Gastroesophageal sphincter (tissue), 4 donors: ENCODE data around the gene SINHCAF. TPM values are rescaled to one million over a fixed set of nuclear protein-coding genes. Genes with fewer than 3 reads are reported as not detected.

ENCODE experiments used
- ATAC-seq: fragments of 150-250 bp; one replicate; pipeline ENCODE4 v1.9.1; 2016; ENCODE audit warnings: mild to moderate bottlenecking, moderate library complexity
- H3K27ac ChIP-seq, 4 donors: fragments of 200-600 bp; sonication (generic) in 3 of 4; 1 replicate in 3 of 4; 2 replicates in 1 of 4; pipeline ENCODE4 v1.5.1; 2016 to 2019
- H3K27me3 ChIP-seq: fragments of 200-600 bp; sonication (generic); one replicate; pipeline ENCODE4 v1.5.1; 2019
- H3K36me3 ChIP-seq, 2 donors: fragments of 200-600 bp; sonication (generic); one replicate each; pipeline ENCODE4 v1.5.1; 2019; ENCODE audit warnings: control low read depth in 1 of 2
- H3K4me1 ChIP-seq, 3 donors: fragments of 200-600 bp; sonication (generic); 1 replicate in 2 of 3; 2 replicates in 1 of 3; pipeline ENCODE4 v1.5.1; 2016 to 2019; ENCODE audit warnings: control low read depth in 2 of 3
- H3K4me3 ChIP-seq, 2 donors: fragments of 200-600 bp; sonication (generic); one replicate each; pipeline ENCODE4 v1.5.1; 2019; ENCODE audit warnings: mild to moderate bottlenecking in 1 of 2, moderate library complexity in 1 of 2
- H3K9me3 ChIP-seq, 3 donors: fragments of 200-600 bp; sonication (generic); one replicate each; pipeline ENCODE4 v1.5.1; 2017 to 2019; ENCODE audit warnings: control low read depth in 2 of 3
- EP300 ChIP-seq: sonication (generic); formaldehyde crosslinking; IDR thresholded peaks from one replicate; pipeline ENCODE4 v1.6.1; 2017; ENCODE audit warnings: antibody characterized with exemption, mild to moderate bottlenecking
- POLR2A ChIP-seq, 2 donors: fragments of 450-650 bp; IDR thresholded peaks; one replicate each; pipeline ENCODE4 v1.6.1; 2017; ENCODE audit warnings: antibody characterized with exemption in 2 of 2, mild to moderate bottlenecking in 2 of 2, moderate library complexity in 1 of 2
- POLR2AphosphoS5 ChIP-seq: sonication (generic); formaldehyde crosslinking; IDR thresholded peaks from one replicate; pipeline ENCODE4 v1.6.1; 2017; ENCODE audit warnings: antibody characterized with exemption
- WGBS, 2 donors: methylation state at CpG; one replicate each; pipeline ENCODE4 v1.1.5; 2018; ENCODE audit warnings: low coverage in 1 of 2; 5-methylcytosine and 5-hydroxymethylcytosine counted together
- total RNA-seq, 4 donors: library from RNA; depleted of rRNA; stranded (reverse); fragments of >200 nt; gene quantifications; one replicate each; pipeline ENCODE4 v1.1.0, GENCODE V29; 2016
- TF ChIP-seq, protein P1 (sequence below), 4 experiments: fragments of 200-600 bp in 2 of 4; fragments of 450-650 bp in 2 of 4; sonication (generic) in 1 of 4; IDR thresholded peaks; one replicate each; pipeline ENCODE4 v1.5.1; 2017 to 2019; ENCODE audit warnings: antibody characterized with exemption in 4 of 4, mild to moderate bottlenecking in 2 of 4, moderate library complexity in 2 of 4

The SINHCAF gene
- total RNA-seq, 4 donors from 2014 or later = 21.7 to 67.8 (median 25.8) TPM

DNA sequence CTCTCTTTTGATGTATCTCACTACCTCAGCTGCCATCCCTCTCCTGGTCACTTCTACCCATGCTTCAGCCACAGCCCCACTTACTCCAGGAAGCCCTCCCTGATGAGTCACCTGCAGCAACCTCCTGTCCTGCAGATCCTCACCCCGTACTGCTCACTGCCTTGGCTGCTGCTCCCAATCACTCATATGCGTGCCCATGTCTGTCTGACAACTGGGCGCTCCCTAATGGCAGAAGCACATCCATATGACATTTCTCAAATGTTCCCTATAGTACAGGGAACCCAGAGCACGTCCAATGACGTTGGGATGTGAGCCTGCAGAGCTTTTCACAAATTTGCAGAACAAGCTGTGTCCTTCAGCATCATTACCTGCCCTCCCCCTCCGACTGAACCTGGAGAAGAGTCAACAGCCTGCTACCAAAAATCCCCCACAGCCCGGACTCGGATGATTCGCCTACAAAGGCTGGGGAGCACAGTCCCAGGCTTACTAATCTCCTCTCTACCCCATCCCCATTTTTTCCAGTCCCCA is 90.0 kb downstream of the SINHCAF start:
- no peaks in the 10 kb centered on the region for H3K36me3 ChIP-seq
- no peak for ATAC-seq
- peaks cover 56% of the 10 kb centered on the region for H3K27me3 ChIP-seq
- TF ChIP-seq EP300 = no peak
- no peak for TF ChIP-seq POLR2A (IDR thresholded peaks at IDR 0.05)
- no peak for TF ChIP-seq POLR2AphosphoS5
- TF ChIP-seq, protein P1, sequence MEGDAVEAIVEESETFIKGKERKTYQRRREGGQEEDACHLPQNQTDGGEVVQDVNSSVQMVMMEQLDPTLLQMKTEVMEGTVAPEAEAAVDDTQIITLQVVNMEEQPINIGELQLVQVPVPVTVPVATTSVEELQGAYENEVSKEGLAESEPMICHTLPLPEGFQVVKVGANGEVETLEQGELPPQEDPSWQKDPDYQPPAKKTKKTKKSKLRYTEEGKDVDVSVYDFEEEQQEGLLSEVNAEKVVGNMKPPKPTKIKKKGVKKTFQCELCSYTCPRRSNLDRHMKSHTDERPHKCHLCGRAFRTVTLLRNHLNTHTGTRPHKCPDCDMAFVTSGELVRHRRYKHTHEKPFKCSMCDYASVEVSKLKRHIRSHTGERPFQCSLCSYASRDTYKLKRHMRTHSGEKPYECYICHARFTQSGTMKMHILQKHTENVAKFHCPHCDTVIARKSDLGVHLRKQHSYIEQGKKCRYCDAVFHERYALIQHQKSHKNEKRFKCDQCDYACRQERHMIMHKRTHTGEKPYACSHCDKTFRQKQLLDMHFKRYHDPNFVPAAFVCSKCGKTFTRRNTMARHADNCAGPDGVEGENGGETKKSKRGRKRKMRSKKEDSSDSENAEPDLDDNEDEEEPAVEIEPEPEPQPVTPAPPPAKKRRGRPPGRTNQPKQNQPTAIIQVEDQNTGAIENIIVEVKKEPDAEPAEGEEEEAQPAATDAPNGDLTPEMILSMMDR (IDR thresholded peaks at IDR 0.05) = no peak
- H3K27ac ChIP-seq = no peak overlapping the region
- H3K4me1 ChIP-seq = peaks cover 0 to 7% (median 0%) of the 10 kb centered on the region in 3 donors
- WGBS, 2 donors = 52% methylated on average over 7 of the region's 9 CpGs; no CpG with 5 or more reads in 1 of the 2 donors
- H3K4me3 ChIP-seq = no peak overlapping the region
- H3K9me3 ChIP-seq = peaks cover 0 to 9% (median 0%) of the 10 kb centered on the region in 3 donors

- peaks cover 54% of the 10 kb centered on the region for H3K27me3 ChIP-seq
- no peak overlapping the region for H3K4me3 ChIP-seq
- H3K27ac ChIP-seq = no peak overlapping the region
- H3K9me3 ChIP-seq = peaks cover 0 to 9% (median 0%) of the 10 kb centered on the region in 3 donors
- 43 to 69% methylated on average over 2 to 3 of the region's 12 CpGs for WGBS, 2 donors
- TF ChIP-seq, protein P1 (IDR thresholded peaks at IDR 0.05) = peak in 2 of 4 experiments; percentile 25 to 35
- TF ChIP-seq POLR2AphosphoS5 = no peak
- ATAC-seq = no peak
- peaks cover 0 to 7% (median 0%) of the 10 kb centered on the region in 3 donors for H3K4me1 ChIP-seq
- H3K36me3 ChIP-seq = no peaks in the 10 kb centered on the region
Observed at GRCh38 chr12:31234955-31235867, 90.7 kb downstream of the SINHCAF start.

DNA sequence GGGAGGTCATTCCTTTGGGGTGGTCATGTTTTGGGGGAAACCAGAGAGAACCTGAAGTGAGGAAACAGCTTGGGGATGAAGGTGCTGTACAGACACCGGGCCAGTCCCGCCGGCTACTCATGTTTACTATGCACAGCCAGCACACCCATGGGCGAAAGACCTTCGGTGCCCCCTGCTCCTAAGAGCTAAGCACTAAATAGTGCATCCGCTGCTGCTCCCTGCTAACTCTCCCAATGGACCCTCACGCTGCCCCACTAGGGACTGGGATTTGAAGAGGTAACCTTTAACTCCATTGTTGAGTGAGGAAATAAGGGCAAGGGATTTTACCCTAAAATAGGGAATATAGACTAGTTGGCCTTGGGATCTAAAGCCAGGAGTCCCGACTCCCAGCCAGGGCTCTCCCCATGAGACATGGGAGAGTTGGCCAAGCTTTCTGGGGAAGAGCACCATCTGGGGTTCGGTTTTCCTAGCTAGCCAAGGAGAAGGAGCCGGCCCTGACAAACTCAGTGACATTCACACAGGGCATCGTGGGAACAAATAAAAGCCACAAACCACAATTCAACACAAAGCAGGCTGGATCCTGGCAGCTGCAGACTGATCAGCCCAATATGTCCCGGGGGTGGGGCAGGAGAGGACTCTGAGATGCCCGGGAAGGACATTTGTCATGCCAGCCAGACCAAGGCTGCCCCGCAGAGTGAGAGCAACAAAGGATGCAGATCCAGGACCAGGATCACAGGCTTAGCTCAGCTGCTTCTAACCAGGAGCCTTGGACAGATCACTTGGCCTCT is 91.7 kb downstream of the SINHCAF start:
- no peak for ATAC-seq
- TF ChIP-seq EP300 (no peak), POLR2AphosphoS5 (no peak), POLR2A (IDR thresholded peaks at IDR 0.05) (no peak)
- TF ChIP-seq, protein P1 (IDR thresholded peaks at IDR 0.05) = no peak
- Histone ChIP-seq H3K4me3 (no peak overlapping the region), H3K36me3 (no peaks in the 10 kb centered on the region), H3K9me3 (peaks cover 0 to 9% (median 0%) of the 10 kb centered on the region in 3 donors), H3K27me3 (peaks cover 44% of the 10 kb centered on the region), H3K27ac (no peak overlapping the region), H3K4me1 (peaks cover 0 to 7% (median 0%) of the 10 kb centered on the region in 3 donors)
- WGBS, 2 donors = 80% methylated on average over 2 of the region's 14 CpGs; no CpG with 5 or more reads in 1 of the 2 donors

DNA sequence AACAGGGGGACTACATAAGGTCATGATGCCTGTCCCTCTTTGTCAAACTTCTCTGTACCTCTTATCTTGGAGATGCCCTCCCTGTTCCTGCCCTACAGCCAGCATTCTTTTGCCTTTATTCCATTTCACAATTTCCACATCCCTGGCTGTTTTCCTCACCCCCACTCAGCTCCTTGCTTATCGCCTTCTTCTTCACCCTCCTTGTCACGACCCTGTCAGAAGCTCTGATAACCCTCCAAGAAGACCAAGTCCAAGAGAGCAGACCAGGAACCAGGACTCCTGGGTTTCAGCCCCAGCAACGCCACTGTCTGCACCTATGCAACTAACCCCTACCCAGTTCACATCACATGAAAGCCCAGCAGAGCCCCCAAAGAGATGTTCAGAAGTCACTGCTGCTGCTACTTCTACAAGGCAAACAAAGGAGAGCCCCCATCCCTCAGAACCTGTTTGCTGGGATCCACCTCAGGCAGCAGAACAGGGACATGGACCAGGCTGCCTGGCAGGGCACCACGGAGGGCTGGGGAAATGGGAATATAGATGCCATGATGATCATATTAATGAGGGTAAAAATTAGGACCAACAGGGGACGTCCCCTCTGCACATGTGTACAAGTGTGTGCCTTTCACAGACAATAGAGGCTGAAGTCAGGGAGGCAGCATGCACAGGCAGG is 92.8 kb downstream of the SINHCAF start:
- Histone ChIP-seq H3K27ac (no peak overlapping the region), H3K27me3 (peaks cover 36% of the 10 kb centered on the region), H3K4me1 (no peaks in the 10 kb centered on the region), H3K4me3 (no peak overlapping the region), H3K9me3 (peaks cover 0 to 9% (median 0%) of the 10 kb centered on the region in 3 donors), H3K36me3 (no peaks in the 10 kb centered on the region)
- 60 to 67% methylated on average over 1 of the region's 5 CpGs for whole genome bisulfite sequencing, 2 donors
- TF ChIP-seq POLR2A (IDR thresholded peaks at IDR 0.05) (no peak), POLR2AphosphoS5 (no peak), EP300 (no peak)
- TF ChIP-seq, protein P1 (IDR thresholded peaks at IDR 0.05) = no peak
- ATAC-seq = no peak
